ENCODE results near the gene TMX2.
A peak's percentile ranks its signal among the peaks of the same experiment; 100 is the strongest.

The TMX2 gene

DNA sequence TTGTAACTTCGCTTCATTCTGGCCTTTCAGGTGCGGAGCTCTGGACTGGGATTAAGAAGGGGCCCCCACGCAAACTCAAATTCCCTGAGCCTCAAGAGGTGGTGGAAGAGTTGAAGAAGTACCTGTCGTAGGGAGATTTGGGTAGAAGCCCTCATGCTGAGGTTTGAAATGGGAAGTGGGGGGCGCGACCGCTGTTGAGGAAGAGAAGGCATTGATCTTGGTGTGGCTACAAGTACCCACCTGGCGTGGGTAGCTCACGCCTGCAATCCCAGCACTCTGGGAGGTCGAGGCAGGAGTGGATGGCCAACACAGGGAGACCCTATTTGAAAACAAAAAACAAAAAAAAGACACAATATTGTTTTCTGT is 29.7 kb downstream of the TMX2 start:
- H3K27ac ChIP-seq (ENCODE audit: low read depth, low read length): no peak overlapping the region
- peak overlapping the region; percentile 51 for H2BK5ac ChIP-seq (ENCODE audit: low read depth, low read length, poor library complexity)
- H3K36me3 ChIP-seq (ENCODE audit: control insufficient read depth in 1 of 2, insufficient read depth in 2 of 2, low read length in 2 of 2): peaks cover 15 to 37% of the 10 kb centered on the region in 2 experiments
- peak overlapping the region; percentile 50 for H3K18ac ChIP-seq (ENCODE audit: low read length)
- H4K8ac ChIP-seq (ENCODE audit: low read depth, low read length): peak overlapping the region; percentile 80
- no peaks in the 10 kb centered on the region for H3K27me3 ChIP-seq (ENCODE audit: insufficient read depth, low read length)
- H3K9me3 ChIP-seq (ENCODE audit: insufficient read depth, low read depth, low read length): no peaks in the 10 kb centered on the region
- no CpG with 5 or more reads among the region's 10 CpGs for WGBS (ENCODE audit: extremely low coverage, insufficient coverage, insufficient read length)
- no peak for DNase-seq
- H3K79me2 ChIP-seq (ENCODE audit: control insufficient read depth, insufficient read depth, low read length, poor library complexity): peaks cover 9% of the 10 kb centered on the region
- peak overlapping the region; percentile 62 for H4K91ac ChIP-seq (ENCODE audit: low read depth, low read length)
- H3K23ac ChIP-seq (ENCODE audit: low read length): no peak overlapping the region
- peak overlapping the region; percentile 87 for H2AK5ac ChIP-seq (ENCODE audit: low read length)
- peak overlapping the region; percentile 78 for H3K14ac ChIP-seq (ENCODE audit: low read length)
- peaks cover 0 to 8% of the 10 kb centered on the region in 2 experiments for H3K4me1 ChIP-seq (ENCODE audit: control insufficient read depth in 1 of 2, insufficient read depth in 2 of 2, low read length in 2 of 2)
- H3K79me1 ChIP-seq (ENCODE audit: low read length): peaks cover 10% of the 10 kb centered on the region
- no peak overlapping the region for H2BK12ac ChIP-seq (ENCODE audit: low read length)
- H3K4ac ChIP-seq (ENCODE audit: low read depth, low read length): peak overlapping the region; percentile 99
- H3K9ac ChIP-seq (ENCODE audit: low read length): peak overlapping the region; percentile 99
- peak overlapping the region; percentile 40 for H4K12ac ChIP-seq (ENCODE audit: low read depth, low read length)
- H3K4me3 ChIP-seq (ENCODE audit: low read depth, low read length): peak overlapping the region; percentile 79
- H2AFZ ChIP-seq (ENCODE audit: insufficient read depth, low read length, poor library complexity): peak overlapping the region; percentile 19
- H2BK120ac ChIP-seq (ENCODE audit: insufficient read depth, low read length, poor library complexity): peak overlapping the region; percentile 9
- peak overlapping the region; percentile 91 for H3K4me2 ChIP-seq (ENCODE audit: low read length)

DNA sequence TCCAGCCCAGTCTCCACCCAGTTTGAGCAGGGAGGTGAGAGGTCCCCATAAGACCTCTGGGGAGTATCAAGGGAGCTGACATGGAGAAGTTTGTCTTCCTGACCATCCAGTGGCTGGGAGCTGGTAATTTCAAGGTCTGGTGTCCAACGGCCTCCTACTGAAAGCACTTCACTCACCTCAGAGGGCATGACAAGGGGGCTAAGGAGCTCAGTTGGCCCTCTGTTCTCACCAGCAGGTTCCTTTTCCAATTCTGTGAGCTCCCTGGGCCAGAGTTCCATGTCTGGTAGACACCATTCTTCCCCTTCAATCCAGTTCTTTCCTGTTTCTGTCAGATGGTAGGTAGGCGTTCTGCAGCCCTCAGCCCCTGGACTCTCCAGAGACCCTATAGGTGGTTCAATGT is 32.0 kb downstream of the TMX2 start:
- H3K4me2 ChIP-seq (ENCODE audit: low read length): no peak overlapping the region
- no peak overlapping the region for H3K9ac ChIP-seq (ENCODE audit: low read length)
- H4K8ac ChIP-seq (ENCODE audit: low read depth, low read length): no peak overlapping the region
- no peak overlapping the region for H2BK5ac ChIP-seq (ENCODE audit: low read depth, low read length, poor library complexity)
- no peak overlapping the region for H2AFZ ChIP-seq (ENCODE audit: insufficient read depth, low read length, poor library complexity)
- peaks cover 10% of the 10 kb centered on the region for H3K79me1 ChIP-seq (ENCODE audit: low read length)
- H3K18ac ChIP-seq (ENCODE audit: low read length): no peak overlapping the region
- no peak overlapping the region for H4K91ac ChIP-seq (ENCODE audit: low read depth, low read length)
- no peaks in the 10 kb centered on the region for H3K9me3 ChIP-seq (ENCODE audit: insufficient read depth, low read depth, low read length)
- peaks cover 0 to 8% of the 10 kb centered on the region in 2 experiments for H3K4me1 ChIP-seq (ENCODE audit: control insufficient read depth in 1 of 2, insufficient read depth in 2 of 2, low read length in 2 of 2)
- no peak overlapping the region for H3K14ac ChIP-seq (ENCODE audit: low read length)
- no peak overlapping the region for H3K23ac ChIP-seq (ENCODE audit: low read length)
- H3K4me3 ChIP-seq (ENCODE audit: low read depth, low read length): no peak overlapping the region
- no peak for DNase-seq
- no peak overlapping the region for H3K4ac ChIP-seq (ENCODE audit: low read depth, low read length)
- H4K12ac ChIP-seq (ENCODE audit: low read depth, low read length): no peak overlapping the region
- peaks cover 9% of the 10 kb centered on the region for H3K79me2 ChIP-seq (ENCODE audit: control insufficient read depth, insufficient read depth, low read length, poor library complexity)
- peaks cover 11 to 24% of the 10 kb centered on the region in 2 experiments for H3K36me3 ChIP-seq (ENCODE audit: control insufficient read depth in 1 of 2, insufficient read depth in 2 of 2, low read length in 2 of 2)
- no peak overlapping the region for H2BK120ac ChIP-seq (ENCODE audit: insufficient read depth, low read length, poor library complexity)
- no peak overlapping the region for H2AK5ac ChIP-seq (ENCODE audit: low read length)
- WGBS (ENCODE audit: extremely low coverage, insufficient coverage, insufficient read length): no CpG with 5 or more reads among the region's 2 CpGs
- no peaks in the 10 kb centered on the region for H3K27me3 ChIP-seq (ENCODE audit: insufficient read depth, low read length)
- H2BK12ac ChIP-seq (ENCODE audit: low read length): no peak overlapping the region
- no peak overlapping the region for H3K27ac ChIP-seq (ENCODE audit: low read depth, low read length)

DNA sequence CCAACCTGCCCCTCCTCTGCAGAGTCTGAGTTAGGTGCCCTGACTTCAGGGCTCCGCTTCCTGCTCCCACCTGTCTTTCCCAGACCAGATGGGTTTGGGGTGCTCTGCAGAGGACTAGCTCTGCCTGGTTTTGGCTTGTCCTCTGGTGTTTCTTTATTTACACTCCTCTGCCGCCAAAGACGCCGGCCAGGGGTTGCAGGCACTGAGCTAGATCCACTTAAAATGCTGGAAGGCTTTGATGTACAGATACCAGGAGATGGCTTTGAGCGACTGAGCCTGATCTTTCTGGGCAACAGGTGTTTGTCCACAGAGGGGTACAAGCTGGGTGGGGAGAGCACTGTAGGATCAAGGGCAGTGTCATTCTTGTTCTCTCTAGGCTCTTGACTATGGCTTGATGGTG is 32.8 kb downstream of the TMX2 start:
- Histone ChIP-seq H3K4me1 (ENCODE audit: control insufficient read depth in 1 of 2, insufficient read depth in 2 of 2, low read length in 2 of 2) (peaks cover 0 to 8% of the 10 kb centered on the region in 2 experiments), H3K23ac (ENCODE audit: low read length) (no peak overlapping the region), H3K79me1 (ENCODE audit: low read length) (peaks cover 10% of the 10 kb centered on the region), H2BK12ac (ENCODE audit: low read length) (no peak overlapping the region), H3K4ac (ENCODE audit: low read depth, low read length) (no peak overlapping the region), H2AK5ac (ENCODE audit: low read length) (no peak overlapping the region), H4K12ac (ENCODE audit: low read depth, low read length) (peak overlapping the region; percentile 24), H3K79me2 (ENCODE audit: control insufficient read depth, insufficient read depth, low read length, poor library complexity) (peaks cover 9% of the 10 kb centered on the region), H3K27me3 (ENCODE audit: insufficient read depth, low read length) (no peaks in the 10 kb centered on the region), H3K36me3 (ENCODE audit: control insufficient read depth in 1 of 2, insufficient read depth in 2 of 2, low read length in 2 of 2) (peaks cover 11 to 24% of the 10 kb centered on the region in 2 experiments), H3K27ac (ENCODE audit: low read depth, low read length) (no peak overlapping the region), H2BK5ac (ENCODE audit: low read depth, low read length, poor library complexity) (no peak overlapping the region), H3K14ac (ENCODE audit: low read length) (no peak overlapping the region), H3K18ac (ENCODE audit: low read length) (no peak overlapping the region), H4K91ac (ENCODE audit: low read depth, low read length) (no peak overlapping the region), H3K9me3 (ENCODE audit: insufficient read depth, low read depth, low read length) (no peaks in the 10 kb centered on the region), H2BK120ac (ENCODE audit: insufficient read depth, low read length, poor library complexity) (no peak overlapping the region), H3K4me3 (ENCODE audit: low read depth, low read length) (no peak overlapping the region), H3K9ac (ENCODE audit: low read length) (no peak overlapping the region), H2AFZ (ENCODE audit: insufficient read depth, low read length, poor library complexity) (no peak overlapping the region), H4K8ac (ENCODE audit: low read depth, low read length) (no peak overlapping the region), H3K4me2 (ENCODE audit: low read length) (no peak overlapping the region)
- DNase-seq: no peak
- WGBS (ENCODE audit: extremely low coverage, insufficient coverage, insufficient read length): no CpG with 5 or more reads among the region's 5 CpGs

DNA sequence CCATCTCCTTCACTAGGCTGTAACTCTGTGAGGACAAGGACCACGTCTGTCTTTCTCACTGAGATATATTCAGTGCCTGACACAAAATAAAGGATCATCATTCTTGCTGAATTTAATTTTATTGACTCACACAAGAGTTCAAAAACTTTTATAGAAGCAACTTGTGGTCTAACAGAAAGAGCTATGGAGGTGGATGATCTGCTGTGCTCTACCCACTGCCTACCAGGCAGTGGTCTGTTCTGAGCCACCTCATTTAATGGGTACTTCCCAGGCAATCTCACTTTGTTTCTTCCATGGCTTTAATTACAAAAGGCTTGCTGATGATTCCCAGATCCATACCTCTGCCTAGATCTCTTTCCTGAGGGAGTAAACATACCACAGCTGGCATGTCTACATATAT is 34.5 kb downstream of the TMX2 start:
- no peak overlapping the region for H3K18ac ChIP-seq (ENCODE audit: low read length)

More for the DNA sequence above, 34.5 kb downstream of the TMX2 start:
- no peak overlapping the region for H3K4me2 ChIP-seq (ENCODE audit: low read length)
- H3K27ac ChIP-seq (ENCODE audit: low read depth, low read length): no peak overlapping the region
- H3K27me3 ChIP-seq (ENCODE audit: insufficient read depth, low read length): no peaks in the 10 kb centered on the region
- no peak overlapping the region for H2BK120ac ChIP-seq (ENCODE audit: insufficient read depth, low read length, poor library complexity)
- H3K9me3 ChIP-seq (ENCODE audit: insufficient read depth, low read depth, low read length): no peaks in the 10 kb centered on the region
- H3K14ac ChIP-seq (ENCODE audit: low read length): no peak overlapping the region
- no peak overlapping the region for H3K23ac ChIP-seq (ENCODE audit: low read length)
- H2BK12ac ChIP-seq (ENCODE audit: low read length): no peak overlapping the region
- H3K4me1 ChIP-seq (ENCODE audit: control insufficient read depth in 1 of 2, insufficient read depth in 2 of 2, low read length in 2 of 2): peaks cover 0 to 5% of the 10 kb centered on the region in 2 experiments
- H3K4ac ChIP-seq (ENCODE audit: low read depth, low read length): no peak overlapping the region
- no peak overlapping the region for H3K4me3 ChIP-seq (ENCODE audit: low read depth, low read length)
- no peak overlapping the region for H2BK5ac ChIP-seq (ENCODE audit: low read depth, low read length, poor library complexity)
- no peak for DNase-seq
- H2AK5ac ChIP-seq (ENCODE audit: low read length): no peak overlapping the region
- H3K36me3 ChIP-seq (ENCODE audit: control insufficient read depth in 1 of 2, insufficient read depth in 2 of 2, low read length in 2 of 2): peaks cover 11 to 24% of the 10 kb centered on the region in 2 experiments
- no peak overlapping the region for H4K8ac ChIP-seq (ENCODE audit: low read depth, low read length)
- no peak overlapping the region for H2AFZ ChIP-seq (ENCODE audit: insufficient read depth, low read length, poor library complexity)
- H3K79me2 ChIP-seq (ENCODE audit: control insufficient read depth, insufficient read depth, low read length, poor library complexity): peaks cover 3% of the 10 kb centered on the region
- no peak overlapping the region for H4K12ac ChIP-seq (ENCODE audit: low read depth, low read length)
- WGBS (ENCODE audit: extremely low coverage, insufficient coverage, insufficient read length): no CpG with 5 or more reads among the region's 1 CpG
- H3K9ac ChIP-seq (ENCODE audit: low read length): no peak overlapping the region
- H4K91ac ChIP-seq (ENCODE audit: low read depth, low read length): no peak overlapping the region
- H3K79me1 ChIP-seq (ENCODE audit: low read length): peaks cover 2% of the 10 kb centered on the region

Data from trophoblast cell (in vitro differentiated cells and primary cell).